ENCODE data around the gene DST.

Gene DST

GRCh38 chr6:56624046-56624727, 18.5 kb downstream of the DST start:
- DNase-seq (ENCODE audit: low spot score): peak; percentile 85

DNA sequence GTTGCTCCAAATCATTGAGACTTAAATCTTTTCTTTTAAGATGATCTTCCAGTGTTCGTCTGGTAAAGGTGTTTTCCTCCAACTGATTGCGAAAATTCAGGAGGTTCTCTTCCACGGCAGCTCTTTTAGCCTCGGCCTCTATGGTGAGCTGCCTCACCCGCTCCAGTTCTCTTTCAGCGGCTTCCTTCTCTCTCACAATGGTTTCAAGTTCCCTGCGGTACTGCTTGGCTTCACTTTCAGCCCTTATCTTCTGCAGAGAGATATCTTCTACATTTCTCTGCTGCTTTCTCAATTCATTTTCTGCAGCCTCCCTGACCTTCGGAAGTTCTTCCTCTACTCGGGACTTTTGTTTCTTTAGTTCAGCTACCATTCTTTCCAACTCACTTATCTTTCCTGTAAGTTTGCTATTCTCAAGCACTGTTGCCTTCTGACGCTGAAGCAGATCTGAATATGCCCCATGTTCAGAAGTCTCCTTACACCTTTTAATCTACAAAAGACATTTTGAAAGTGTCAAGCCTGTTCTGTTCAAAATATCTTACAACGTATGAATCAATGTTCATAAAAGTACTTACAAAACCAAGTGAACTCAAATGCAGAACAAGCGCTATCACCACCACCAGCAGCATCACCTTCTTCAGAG, 22.3 kb downstream of the DST start:
- DNase-seq (ENCODE audit: low spot score): no peak

GRCh38 chr6:56618050-56618449, 24.6 kb downstream of the DST start:
- DNase-seq (ENCODE audit: low spot score): no peak

- DNase-seq (ENCODE audit: low spot score): no peak
These were observed 25.7 kb downstream of the DST start for GRCh38 chr6:56616967-56617366.

DNA sequence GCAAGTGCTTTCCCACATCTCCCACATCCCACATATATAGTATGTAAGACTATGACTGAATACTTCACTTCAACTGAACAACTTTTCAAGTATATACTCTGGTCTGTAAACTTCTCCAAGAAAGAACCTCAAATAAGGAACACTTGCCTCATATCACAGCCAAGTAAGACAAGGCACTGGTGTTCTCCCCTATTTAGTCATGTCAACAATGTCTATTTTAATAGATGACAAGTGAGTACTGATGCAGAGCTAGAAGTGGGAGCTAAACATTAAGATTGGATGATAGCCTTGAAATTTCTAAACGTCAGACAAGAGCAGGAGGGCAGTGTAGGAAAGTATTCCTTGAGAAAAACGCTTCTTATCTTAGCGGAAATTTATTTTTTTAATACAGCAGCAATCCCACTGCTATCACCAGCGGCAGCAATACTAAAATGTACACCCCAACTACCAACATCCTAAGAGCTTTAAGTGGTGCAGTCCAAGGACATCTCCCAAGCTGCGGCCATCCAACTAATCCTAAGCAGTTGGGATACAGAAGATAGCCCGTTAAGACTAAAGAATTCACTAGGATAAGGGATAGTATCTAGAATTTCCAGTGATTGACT, 29.3 kb downstream of the DST start:
- no peak for DNase-seq (ENCODE audit: low spot score)

DNA sequence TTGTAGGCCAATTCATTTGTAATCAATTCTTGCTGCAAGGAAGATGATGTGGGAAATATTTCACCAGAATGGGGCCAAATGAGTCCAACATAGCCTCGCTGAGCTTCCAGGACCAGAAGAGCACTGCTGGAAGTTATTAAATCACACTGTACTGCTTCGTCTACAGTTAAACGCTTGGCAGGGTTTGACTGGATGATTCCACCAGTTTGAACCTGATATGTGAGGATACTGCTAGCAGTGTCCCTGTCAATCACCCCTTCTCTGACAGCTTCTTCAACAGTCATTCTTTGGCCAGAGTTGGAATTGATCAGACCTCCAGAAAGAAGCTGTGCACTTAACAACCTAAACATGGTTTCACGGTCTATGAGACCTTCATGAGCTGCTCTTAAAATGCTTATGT, 34.4 kb downstream of the DST start:
- no peak for DNase-seq (ENCODE audit: low spot score)

DNA sequence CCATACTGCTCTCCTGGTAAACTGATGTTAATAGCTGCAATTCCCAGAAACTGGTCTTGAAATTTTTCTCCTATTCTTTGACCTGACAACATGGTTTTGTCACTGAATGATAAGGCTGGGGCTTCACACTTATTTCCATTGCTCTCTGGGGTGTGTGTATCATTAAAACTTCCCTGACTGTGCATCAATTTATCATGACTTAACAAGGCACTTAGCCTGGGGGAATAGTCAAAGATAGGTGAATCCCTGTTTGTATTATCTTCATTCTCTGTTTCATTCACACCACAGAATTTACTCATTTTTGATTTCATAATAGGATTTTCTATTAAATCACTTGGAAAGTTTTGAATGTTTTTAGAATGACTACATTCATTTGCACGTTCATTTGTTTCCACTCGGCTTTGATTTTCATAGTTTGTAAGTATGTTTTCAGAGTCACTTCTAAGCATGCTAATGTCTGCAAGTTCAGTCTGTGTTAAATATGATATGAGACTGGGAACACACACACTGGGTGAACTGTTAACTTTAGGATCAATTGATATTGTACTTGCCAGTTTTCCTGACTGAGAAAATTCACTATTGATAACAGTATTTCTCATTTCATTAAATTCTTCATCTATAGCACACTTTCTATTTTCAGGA, 35.5 kb downstream of the DST start:
- no peak for DNase-seq (ENCODE audit: low spot score)

DNA sequence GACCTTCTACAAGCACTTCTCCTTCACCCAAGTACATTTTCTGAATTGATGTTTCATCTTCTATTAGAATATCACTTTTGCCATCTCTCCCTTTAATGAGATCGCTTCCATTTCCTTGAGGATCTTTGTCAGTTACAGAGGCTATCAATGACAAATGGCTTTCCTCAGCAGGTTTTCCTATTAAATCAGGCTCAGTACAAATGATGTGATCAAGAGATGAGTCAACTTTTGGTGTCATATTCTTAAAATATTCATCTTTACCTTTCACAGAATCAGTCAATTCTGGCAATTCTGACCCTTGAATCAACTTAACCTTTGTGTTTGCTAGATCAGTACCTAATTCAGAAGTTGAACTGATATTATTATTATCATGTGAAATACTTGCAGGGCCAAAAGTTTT, 37.3 kb downstream of the DST start:
- DNase-seq (ENCODE audit: low spot score): no peak

GRCh38 chr6:56604186-56604585, 38.5 kb downstream of the DST start:
- DNase-seq (ENCODE audit: low spot score): peak; percentile 33

DNA sequence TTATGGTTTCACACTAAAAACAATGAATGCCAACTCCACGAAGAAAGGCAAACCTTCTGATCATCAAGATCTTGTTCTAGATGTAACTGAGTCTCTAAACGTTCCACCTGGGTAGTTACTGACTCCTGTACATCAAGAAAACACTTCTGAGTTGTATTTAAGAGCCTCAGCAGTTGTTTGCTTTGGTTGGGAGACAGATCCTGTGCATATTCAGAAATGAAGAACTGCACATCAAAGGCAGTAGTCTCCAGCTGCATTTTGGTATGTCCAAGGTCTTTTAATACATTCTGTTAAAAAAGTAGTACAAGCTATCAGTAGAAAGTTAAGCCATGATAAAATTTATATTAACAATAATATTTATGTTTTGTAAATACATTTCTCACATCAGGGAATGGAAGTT, 41.3 kb downstream of the DST start:
- no peak for DNase-seq (ENCODE audit: low spot score)

- peak; percentile 60 for DNase-seq (ENCODE audit: low spot score)
These were observed 47.1 kb downstream of the DST start for GRCh38 chr6:56595490-56596122.

- peak; percentile 27 for DNase-seq (ENCODE audit: low spot score)
These were observed 48.0 kb downstream of the DST start for GRCh38 chr6:56594699-56595098.

- no peak for DNase-seq (ENCODE audit: low spot score)
These were observed 48.8 kb downstream of the DST start for GRCh38 chr6:56593801-56594318.

- no peak for DNase-seq (ENCODE audit: low spot score)
These were observed 60.5 kb downstream of the DST start for GRCh38 chr6:56582236-56582635.

- no peak for DNase-seq (ENCODE audit: low spot score)
These were observed 61.3 kb downstream of the DST start for GRCh38 chr6:56581296-56581925.

DNA sequence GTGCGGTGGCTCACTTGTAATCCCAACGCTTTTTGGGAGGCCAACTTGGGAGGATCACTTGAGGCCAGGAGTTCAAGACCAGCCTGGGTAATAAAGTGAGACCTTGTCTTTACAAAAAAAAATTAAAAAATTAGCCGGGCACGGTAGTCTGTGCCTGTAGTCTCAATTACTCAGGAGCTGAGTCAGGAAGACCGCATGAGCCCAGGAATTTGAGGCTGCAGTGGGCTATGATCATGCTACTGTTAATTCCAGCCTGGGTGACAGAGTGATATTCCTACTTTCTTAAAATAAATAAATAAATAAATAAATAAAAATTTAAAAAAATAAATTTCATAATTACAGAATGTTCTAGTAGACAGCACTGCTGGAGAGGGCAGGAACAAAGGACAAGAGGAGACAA, 62.4 kb downstream of the DST start:
- no peak for DNase-seq (ENCODE audit: low spot score)

GRCh38 chr6:56579155-56579851, 63.4 kb downstream of the DST start:
- DNase-seq (ENCODE audit: low spot score): no peak

DNA sequence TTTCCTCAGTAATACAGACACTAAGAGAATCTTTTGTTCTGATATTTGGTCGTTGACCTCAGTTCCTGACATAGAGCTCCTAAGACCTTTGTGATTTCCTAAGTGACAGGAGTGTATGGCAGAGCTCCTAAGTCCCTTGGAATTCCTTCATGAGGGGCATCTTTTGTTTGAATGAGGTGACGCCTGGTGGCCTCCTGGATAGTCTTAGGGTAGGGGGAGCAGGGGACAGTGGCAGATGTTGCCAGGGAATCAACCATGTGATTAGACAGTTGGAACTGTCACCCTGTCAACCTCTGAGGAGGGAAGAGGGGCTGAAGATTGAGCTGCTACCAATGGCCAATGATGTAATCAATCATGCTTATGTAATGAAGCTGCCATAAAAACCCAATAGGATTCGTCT, 67.0 kb downstream of the DST start:
- DNase-seq (ENCODE audit: low spot score): no peak

DNA sequence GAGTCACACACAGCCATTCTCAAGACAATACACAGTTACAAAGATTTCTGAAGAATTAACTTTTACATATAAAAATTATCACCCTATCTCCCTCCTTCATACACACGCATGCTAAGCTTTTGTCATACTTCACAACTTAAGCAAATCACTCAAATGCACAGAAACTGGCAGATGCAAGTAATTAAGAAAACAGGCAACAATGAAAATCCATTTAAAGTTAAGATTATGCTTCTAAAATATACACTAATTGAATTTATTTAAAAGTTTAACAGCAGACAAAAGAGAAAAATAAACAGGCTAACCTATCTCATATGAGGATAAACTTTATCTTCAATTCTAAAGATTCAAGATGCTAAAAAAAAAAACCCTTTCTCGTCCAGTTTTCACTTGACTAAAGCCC, 68.4 kb downstream of the DST start:
- DNase-seq (ENCODE audit: low spot score): no peak

- no peak for DNase-seq (ENCODE audit: low spot score)
These were observed 69.1 kb downstream of the DST start for GRCh38 chr6:56573624-56574023.

- no peak for DNase-seq (ENCODE audit: low spot score)
These were observed 69.8 kb downstream of the DST start for GRCh38 chr6:56572788-56573471.

Measured in kidney tubule cell (primary cell).